ENCODE results near the gene CLOCK.

- TF ChIP-seq CTCF (IDR thresholded peaks at IDR 0.05): no peak
- no peak for TF ChIP-seq ZFX (IDR thresholded peaks at IDR 0.05; ENCODE audit: borderline replicate concordance)
These were observed 98.9 kb downstream of the CLOCK start for GRCh38 chr4:55447831-55448230.

Measured in 22Rv1 (cell line).